NT2/D1 (cell line): ENCODE measurements around the gene MAGI1.

Experiments
- SUZ12 ChIP-seq: IDR thresholded peaks from 2 replicates; pipeline ENCODE4 v1.6.1; 2011; ENCODE audit not compliant: insufficient read length, insufficient read depth; ENCODE audit errors: extremely low read depth
- YY1 ChIP-seq: IDR thresholded peaks from 2 replicates; pipeline ENCODE4 v1.6.1; 2011; ENCODE audit not compliant: insufficient read length, insufficient read depth
- ZNF274 ChIP-seq: IDR thresholded peaks from 2 replicates; pipeline ENCODE4 v1.6.1; 2011; ENCODE audit warnings: mild to moderate bottlenecking, low read depth, low read length

- TF ChIP-seq ZNF274 (no peak), SUZ12 (no peak), YY1 (no peak)
Observed at GRCh38 chr3:65811086-65811761, 227.5 kb downstream of the MAGI1 start.
